CD14-positive monocyte (primary cell): ENCODE measurements around the gene CEP162. TPM values are rescaled to one million over a fixed set of nuclear protein-coding genes. Genes with fewer than 3 reads are reported as not detected.
A peak's percentile ranks its signal among the peaks of the same experiment; 100 is the strongest.
"Not testable (repeated sequence)": the region's sequence is repeated elsewhere in the genome, so short reads cannot be mapped to it uniquely, and the experiment has no call there.

Experiments
- DNase-seq, 3 donors: peaks; one replicate each; pipeline ENCODE4 v3.0.0-alpha.2; 2011 to 2022
- H2AFZ ChIP-seq: 2 replicates; pipeline ENCODE4 v1.6.0; 2012; ENCODE audit warnings: mild to moderate bottlenecking, low read depth, low read length, inconsistent platforms; ENCODE audit not compliant: insufficient read depth, poor library complexity, severe bottlenecking
- H3K27ac ChIP-seq, 2 donors: 1 replicate in 1 of 2; 2 replicates in 1 of 2; pipeline ENCODE4 v1.5.1; 2012 to 2013; ENCODE audit warnings: low read length in 2 of 2, control low read depth in 1 of 2, inconsistent platforms in 1 of 2, low read depth in 1 of 2, mild to moderate bottlenecking in 1 of 2
- H3K27me3 ChIP-seq, 2 donors: one replicate each; pipeline versions ENCODE4 v1.6.0 to v1.6.1; 2011 to 2013; ENCODE audit warnings: low read length in 2 of 2; ENCODE audit not compliant: control insufficient read depth in 2 of 2, insufficient read depth in 2 of 2
- H3K36me3 ChIP-seq, 2 donors: replicated peaks in 1 of 2; 1 replicate in 1 of 2; 2 replicates in 1 of 2; pipeline versions ENCODE4 v1.5.1 to v1.6.1; 2012 to 2013; ENCODE audit warnings: low read length in 2 of 2, control low read depth in 1 of 2, inconsistent platforms in 1 of 2, mild to moderate bottlenecking in 1 of 2; ENCODE audit not compliant: insufficient read depth in 2 of 2, control insufficient read depth in 1 of 2
- H3K4me1 ChIP-seq, 2 donors: 1 replicate in 1 of 2; 2 replicates in 1 of 2; pipeline versions ENCODE4 v1.5.1 to v1.6.1; 2012 to 2013; ENCODE audit warnings: low read length in 2 of 2, control low read depth in 1 of 2, inconsistent platforms in 1 of 2, mild to moderate bottlenecking in 1 of 2, moderate library complexity in 1 of 2; ENCODE audit not compliant: insufficient read depth in 2 of 2, control insufficient read depth in 1 of 2
- H3K4me2 ChIP-seq: replicated peaks from 2 replicates; pipeline ENCODE3; 2012; ENCODE audit warnings: low read length, moderate library complexity, mild to moderate bottlenecking; ENCODE audit not compliant: poor library complexity, severe bottlenecking; ENCODE audit errors: extremely low read depth
- H3K4me3 ChIP-seq, 3 experiments: fragments of 200-600 bp in 1 of 3; sonication (generic) in 1 of 3; replicated peaks in 1 of 3; 1 replicate in 2 of 3; 2 replicates in 1 of 3; pipeline ENCODE4 v1.5.1; 2011 to 2013; ENCODE audit warnings: low read length in 3 of 3, mild to moderate bottlenecking in 3 of 3, control low read depth in 2 of 3, low read depth in 2 of 3, inconsistent platforms in 1 of 3, moderate library complexity in 1 of 3
- H3K79me2 ChIP-seq: 2 replicates; pipeline ENCODE4 v1.6.0; 2012; ENCODE audit warnings: mild to moderate bottlenecking, control low read depth, inconsistent platforms, low read length, moderate library complexity; ENCODE audit not compliant: insufficient read depth
- H3K9ac ChIP-seq: 2 replicates; pipeline ENCODE4 v1.6.0; 2017; ENCODE audit warnings: low read length, mild to moderate bottlenecking; ENCODE audit not compliant: insufficient read depth, poor library complexity, severe bottlenecking
- H3K9me3 ChIP-seq, 2 donors: replicated peaks in 1 of 2; 1 replicate in 1 of 2; 2 replicates in 1 of 2; pipeline versions ENCODE4 v1.5.1 to v1.6.1; 2012 to 2013; ENCODE audit warnings: low read length in 2 of 2, control low read depth in 1 of 2; ENCODE audit not compliant: control insufficient read depth in 1 of 2, insufficient read depth in 1 of 2
- H4K20me1 ChIP-seq: 2 replicates; pipeline ENCODE4 v1.6.0; 2012; ENCODE audit warnings: mild to moderate bottlenecking, low read length, control low read depth, moderate library complexity; ENCODE audit not compliant: insufficient read depth
- H3K27ac Mint-ChIP-seq, 7 donors: one replicate each; pipeline ENCODE4 v1.8.0; 2020; ENCODE audit warnings: mild to moderate bottlenecking in 7 of 7, mixed read lengths in 7 of 7, moderate library complexity in 6 of 7, inconsistent platforms in 2 of 7
- H3K27me3 Mint-ChIP-seq, 3 donors: one replicate each; pipeline ENCODE4 v1.8.0; 2021 to 2022; ENCODE audit warnings: low read depth in 3 of 3, mild to moderate bottlenecking in 3 of 3, mixed read lengths in 3 of 3, moderate library complexity in 3 of 3, inconsistent platforms in 1 of 3
- H3K36me3 Mint-ChIP-seq, 2 donors: one replicate each; pipeline ENCODE4 v1.8.0; 2020; ENCODE audit warnings: mixed read lengths in 2 of 2, inconsistent platforms in 1 of 2, mild to moderate bottlenecking in 1 of 2
- H3K4me1 Mint-ChIP-seq: one replicate; pipeline ENCODE4 v1.8.0; 2020; ENCODE audit warnings: mild to moderate bottlenecking, mixed read lengths
- H3K4me3 Mint-ChIP-seq, 2 donors: one replicate each; pipeline ENCODE4 v1.8.0; 2020; ENCODE audit warnings: mild to moderate bottlenecking in 2 of 2, mixed read lengths in 2 of 2, moderate library complexity in 1 of 2
- H3K9me3 Mint-ChIP-seq, 7 donors: one replicate each; pipeline ENCODE4 v1.8.0; 2020 to 2022; ENCODE audit warnings: mixed read lengths in 7 of 7, mild to moderate bottlenecking in 6 of 7, moderate library complexity in 6 of 7, inconsistent platforms in 2 of 7
- CTCF ChIP-seq: fragments of 200-600 bp; IDR thresholded peaks from one replicate; pipeline ENCODE4 v1.8.0; 2022; ENCODE audit warnings: antibody characterized with exemption, mild to moderate bottlenecking
- WGBS: methylation state at CpG from one replicate; pipeline ENCODE4 v1.1.5; 2013; ENCODE audit warnings: missing lambda C conversion rate; ENCODE audit not compliant: insufficient coverage; 5-methylcytosine and 5-hydroxymethylcytosine counted together
- intact Hi-C, 2 donors: fragments of 100-400 bp; cut with micrococcal nuclease; formaldehyde crosslinking; loops; one replicate each; pipeline versions ENCODE4 v1.15.0 to v1.15.1; 2023
- polyA plus RNA-seq, 3 donors: library from polyadenylated mRNA; depleted of rRNA in 1 of 3; unstranded in 2 of 3; stranded (reverse) in 1 of 3; fragments of 300-500 nt in 2 of 3; fragments of >200 nt in 1 of 3; fragmentation: Illumina TruSeq in 2 of 3; gene quantifications; 1 replicate in 2 of 3; 2 replicates in 1 of 3; pipeline ENCODE4 v1.2.3, GENCODE V29; 2012 to 2021

Gene CEP162
- polyA plus RNA-seq, 3 donors, result 1.5 to 2.7 (median 1.6) TPM

- Histone ChIP-seq H3K79me2 (peaks cover 5% of the 10 kb centered on the region), H4K20me1 (no peaks in the 10 kb centered on the region), H3K36me3 (peaks cover 3 to 10% of the 10 kb centered on the region in 2 donors), H3K9ac (no peak overlapping the region), H3K4me3 (no peak overlapping the region), H2AFZ (no peak overlapping the region), H3K4me1 (peaks cover 11 to 15% of the 10 kb centered on the region in 2 donors), H3K27me3 (peaks cover 2 to 9% of the 10 kb centered on the region in 2 donors), H3K9me3 (no peaks in the 10 kb centered on the region), H3K27ac (no peak overlapping the region), H3K4me2 (no peak overlapping the region)
- no peak overlapping the region for H3K4me3 Mint-ChIP-seq
- TF ChIP-seq CTCF, result no peak
- H3K9me3 Mint-ChIP-seq, result no peaks in the 10 kb centered on the region
- H3K36me3 Mint-ChIP-seq, result peaks cover 10 to 11% of the 10 kb centered on the region in 2 donors
- H3K27me3 Mint-ChIP-seq, result peaks cover 3 to 6% (median 6%) of the 10 kb centered on the region in 3 donors
- peaks cover 31% of the 10 kb centered on the region for H3K4me1 Mint-ChIP-seq
- H3K27ac Mint-ChIP-seq, result peak overlapping the region in 1 of 7 donors; percentile 28
- intact Hi-C loops, result loop anchor here (5.0 to 10.0 kb wide), 4 partner anchors 339 to 1159 kb away; partner anchors contain the start of genes DOP1A (in 1 of the 2) and UBE3D (in 1 of the 2)
- DNase-seq, result no peak
Measured at GRCh38 chr6:84224251-84224650, 3.2 kb downstream of the CEP162 start.

- H3K4me1 ChIP-seq, result peaks cover 11 to 15% of the 10 kb centered on the region in 2 donors
- H3K36me3 ChIP-seq, H3K27ac ChIP-seq, H3K27me3 Mint-ChIP-seq, H3K9me3 Mint-ChIP-seq, H3K79me2 ChIP-seq, H3K9me3 ChIP-seq, H2AFZ ChIP-seq, H3K9ac ChIP-seq, H3K4me3 ChIP-seq, H3K4me2 ChIP-seq, H3K4me3 Mint-ChIP-seq, H4K20me1 ChIP-seq, H3K27ac Mint-ChIP-seq, H3K27me3 ChIP-seq, DNase-seq: not testable (repeated sequence)
- H3K4me1 Mint-ChIP-seq, result peaks cover 31% of the 10 kb centered on the region
- peaks cover 10 to 11% of the 10 kb centered on the region in 2 donors for H3K36me3 Mint-ChIP-seq
- intact Hi-C loops, result loop anchor here (5.0 to 10.0 kb wide), 4 partner anchors 339 to 1159 kb away; partner anchors contain the start of genes DOP1A (in 1 of the 2) and UBE3D (in 1 of the 2)
- no CpG with 5 or more reads among the region's 5 CpGs for WGBS
Measured at GRCh38 chr6:84223608-84224007, 3.8 kb downstream of the CEP162 start.
